Lung (tissue), 16 donors: ENCODE data around the gene GPRC5A. TPM values are rescaled to one million over a fixed set of nuclear protein-coding genes. Genes with fewer than 3 reads are reported as not detected.
A peak's percentile ranks its signal among the peaks of the same experiment; 100 is the strongest.
"Not testable (repeated sequence)": the region's sequence is repeated elsewhere in the genome, so short reads cannot be mapped to it uniquely, and the experiment has no call there.

ENCODE experiments used
- ATAC-seq: fragments of 200-7000 bp; cut with Tn5 transposase; one replicate; pipeline ENCODE4 v1.9.1; 2020; ENCODE audit warnings: moderate number of reproducible peaks; ENCODE audit not compliant: insufficient read depth, low FRiP score
- DNase-seq, 3 donors: peaks; one replicate each; pipeline ENCODE4 v3.0.0-alpha.2; 2013 to 2017
- H3K27ac ChIP-seq, 2 donors: one replicate each; pipeline ENCODE4 v1.5.1; 2013; ENCODE audit warnings: mild to moderate bottlenecking in 2 of 2, moderate library complexity in 2 of 2, control low read depth in 1 of 2, inconsistent platforms in 1 of 2, low read depth in 1 of 2, low read length in 1 of 2
- H3K27me3 ChIP-seq, 3 donors: one replicate each; pipeline ENCODE4 v1.5.1; 2013; ENCODE audit warnings: low read length in 2 of 3; ENCODE audit not compliant: control insufficient read depth in 3 of 3, insufficient read depth in 3 of 3
- H3K36me3 ChIP-seq, 4 donors: one replicate each; pipeline ENCODE4 v1.5.1; 2013; ENCODE audit warnings: low read length in 4 of 4, mild to moderate bottlenecking in 1 of 4, moderate library complexity in 1 of 4; ENCODE audit not compliant: control insufficient read depth in 4 of 4, insufficient read depth in 4 of 4
- H3K4me1 ChIP-seq, 5 donors: one replicate each; pipeline ENCODE4 v1.5.1; 2013; ENCODE audit warnings: low read length in 5 of 5, mild to moderate bottlenecking in 2 of 5, moderate library complexity in 1 of 5; ENCODE audit not compliant: control insufficient read depth in 5 of 5, insufficient read depth in 5 of 5
- H3K4me3 ChIP-seq: one replicate; pipeline ENCODE4 v1.5.1; 2013; ENCODE audit warnings: mild to moderate bottlenecking, control low read depth, moderate library complexity
- H3K9ac ChIP-seq, 2 donors: one replicate each; pipeline ENCODE4 v1.5.1; 2013; ENCODE audit warnings: low read length in 2 of 2, control low read depth in 1 of 2; ENCODE audit not compliant: insufficient read depth in 1 of 2
- H3K9me3 ChIP-seq, 4 donors: one replicate each; pipeline ENCODE4 v1.5.1; 2013; ENCODE audit warnings: low read length in 3 of 4, mild to moderate bottlenecking in 1 of 4, moderate library complexity in 1 of 4; ENCODE audit not compliant: control insufficient read depth in 4 of 4, insufficient read depth in 3 of 4
- WGBS, 2 donors: extraction: QIAGEN DNeasy Blood & Tissue Kit; methylation state at CpG; one replicate each; pipeline ENCODE4 v1.1.7; 2013; 5-methylcytosine and 5-hydroxymethylcytosine counted together
- long read RNA-seq, 5 donors: transcript quantifications; one replicate each; lab custom pipeline, GENCODE V29; 2026
- polyA plus RNA-seq, 2 donors: library from polyadenylated mRNA; stranded (reverse); fragments of 200-250 nt; gene quantifications; one replicate each; pipeline ENCODE4 v1.2.1, GENCODE V29; 2013
- total RNA-seq, 2 donors: library from RNA; depleted of rRNA in 1 of 2; stranded (reverse); fragments of >200 nt in 1 of 2; gene quantifications; one replicate each; pipeline ENCODE4 v1.2.1, GENCODE V29; 2014 to 2021
- TF ChIP-seq, protein P1 (sequence below): IDR thresholded peaks from 2 replicates; pipeline ENCODE4 v1.5.1; 2012; ENCODE audit warnings: mild to moderate bottlenecking; ENCODE audit errors: control extremely low read depth, extremely low read depth
- donor health status: control.
- donor health status: control.
- donor health status: Bipolar disorder and iron deficiency.
- donor health status: healthy.
- donor health status: DM: yes; HTN: yes; CAD: no.

The GPRC5A gene
- 100 to 1,000 TPM; 212 to 418 TPM for total RNA-seq
- polyA plus RNA-seq, result 100 to 1,000 TPM; 117 to 131 TPM
- long read RNA-seq, donor 1, full-length matches to known transcripts, result 10 of 10 reads
- long read RNA-seq, donor 1, partial matches to known transcripts, result 0 of 10 reads
- long read RNA-seq, donor 1, other reads (novel, unspliced or antisense), result 0 of 10 reads
- long read RNA-seq, donor 2, full-length matches to known transcripts, result 1 of 1 reads
- long read RNA-seq, donor 2, partial matches to known transcripts, result 0 of 1 reads
- long read RNA-seq, donor 2, other reads (novel, unspliced or antisense), result 0 of 1 reads
- long read RNA-seq, donor 3, full-length matches to known transcripts, result 5 of 14 reads
- long read RNA-seq, donor 3, partial matches to known transcripts, result 9 of 14 reads
- long read RNA-seq, donor 3, other reads (novel, unspliced or antisense), result 0 of 14 reads
- long read RNA-seq, donor 4, full-length matches to known transcripts, result 3 of 3 reads
- long read RNA-seq, donor 4, partial matches to known transcripts, result 0 of 3 reads
- long read RNA-seq, donor 4, other reads (novel, unspliced or antisense), result 0 of 3 reads
- long read RNA-seq, donor 5, full-length matches to known transcripts, result 6 of 6 reads
- long read RNA-seq, donor 5, partial matches to known transcripts, result 0 of 6 reads
- long read RNA-seq, donor 5, other reads (novel, unspliced or antisense), result 0 of 6 reads

GRCh38 chr12:12891080-12891880 is at the start of gene GPRC5A:
GPRC5A (plus strand) TSS chr12:12891562; CDS start chr12:12908250, 16,688 bp downstream.
- peak; percentile 86 for ATAC-seq
- 1 to 3% methylated on average over 44 to 50 of the region's 50 CpGs for WGBS, 2 donors
- TF ChIP-seq, protein P1, sequence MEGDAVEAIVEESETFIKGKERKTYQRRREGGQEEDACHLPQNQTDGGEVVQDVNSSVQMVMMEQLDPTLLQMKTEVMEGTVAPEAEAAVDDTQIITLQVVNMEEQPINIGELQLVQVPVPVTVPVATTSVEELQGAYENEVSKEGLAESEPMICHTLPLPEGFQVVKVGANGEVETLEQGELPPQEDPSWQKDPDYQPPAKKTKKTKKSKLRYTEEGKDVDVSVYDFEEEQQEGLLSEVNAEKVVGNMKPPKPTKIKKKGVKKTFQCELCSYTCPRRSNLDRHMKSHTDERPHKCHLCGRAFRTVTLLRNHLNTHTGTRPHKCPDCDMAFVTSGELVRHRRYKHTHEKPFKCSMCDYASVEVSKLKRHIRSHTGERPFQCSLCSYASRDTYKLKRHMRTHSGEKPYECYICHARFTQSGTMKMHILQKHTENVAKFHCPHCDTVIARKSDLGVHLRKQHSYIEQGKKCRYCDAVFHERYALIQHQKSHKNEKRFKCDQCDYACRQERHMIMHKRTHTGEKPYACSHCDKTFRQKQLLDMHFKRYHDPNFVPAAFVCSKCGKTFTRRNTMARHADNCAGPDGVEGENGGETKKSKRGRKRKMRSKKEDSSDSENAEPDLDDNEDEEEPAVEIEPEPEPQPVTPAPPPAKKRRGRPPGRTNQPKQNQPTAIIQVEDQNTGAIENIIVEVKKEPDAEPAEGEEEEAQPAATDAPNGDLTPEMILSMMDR, result no peak

GRCh38 chr12:12845794-12846243 is 45.5 kb upstream of the GPRC5A start:
- Histone ChIP-seq H3K27me3 (no peaks in the 10 kb centered on the region), H3K36me3 (peaks cover 0 to 1% (median 0%) of the 10 kb centered on the region in 4 donors), H3K4me1 (peaks cover 0 to 1% (median 0%) of the 10 kb centered on the region in 5 donors), H3K4me3 (no peak overlapping the region), H3K9me3 (peaks cover 0 to 2% (median 0%) of the 10 kb centered on the region in 4 donors), H3K9ac (no peak overlapping the region), H3K27ac (no peak overlapping the region)
- ATAC-seq (no peak), DNase-seq (no peak)
- 90 to 91% methylated on average over 4 of the region's 4 CpGs for whole genome bisulfite sequencing, 2 donors
- TF ChIP-seq, protein P1, result no peak

More at GRCh38 chr12:12891080-12891880, at the start of gene GPRC5A:
- peaks cover 0 to 16% (median 5%) of the 10 kb centered on the region in 5 donors for H3K4me1 ChIP-seq
- peak within 1 kb of the TSS in 1 of 2 donors; percentile 89 for H3K27ac ChIP-seq
- H3K27me3 ChIP-seq, result no peaks in the 10 kb centered on the region
- DNase-seq, result peak; percentile 91 to 94 (median 92)
- no peaks in the 10 kb centered on the region for H3K9me3 ChIP-seq
- H3K36me3 ChIP-seq, result no peaks in the 10 kb centered on the region
- peak within 1 kb of the TSS; percentile 29 for H3K4me3 ChIP-seq
- H3K9ac ChIP-seq, result peak within 1 kb of the TSS; percentile 59 to 64

- not testable (repeated sequence) for H3K9ac ChIP-seq, H3K27me3 ChIP-seq, ATAC-seq, DNase-seq, H3K27ac ChIP-seq, H3K4me1 ChIP-seq, H3K36me3 ChIP-seq, H3K9me3 ChIP-seq, H3K4me3 ChIP-seq
- WGBS, 2 donors, result 97% methylated on average over 3 of the region's 3 CpGs
These were observed 44.6 kb upstream of the GPRC5A start for GRCh38 chr12:12846780-12847179.
